Stomach (tissue), 9 donors: ENCODE results near the gene HS2ST1. TPM values are rescaled to one million over a fixed set of nuclear protein-coding genes. Genes with fewer than 3 reads are reported as not detected.

Source experiments
- DNase-seq, 2 donors: peaks; one replicate each; pipeline versions ENCODE4 v3.0.0 to v3.0.0-alpha.2; 2013 to 2019
- H3K27ac ChIP-seq, 5 donors: fragments of 200-600 bp in 4 of 5; sonication (generic) in 4 of 5; one replicate each; pipeline ENCODE4 v1.5.1; 2013 to 2019; ENCODE audit warnings: mild to moderate bottlenecking in 1 of 5, moderate library complexity in 1 of 5
- H3K27me3 ChIP-seq, 3 donors: fragments of 200-600 bp; sonication (generic); one replicate each; pipeline ENCODE4 v1.5.1; 2017 to 2019; ENCODE audit warnings: mixed run types in 1 of 3
- H3K36me3 ChIP-seq, 4 donors: fragments of 200-600 bp; sonication (generic); 1 replicate in 3 of 4; 2 replicates in 1 of 4; pipeline ENCODE4 v1.5.1; 2016 to 2019
- H3K4me1 ChIP-seq, 4 donors: fragments of 200-600 bp; sonication (generic); one replicate each; pipeline ENCODE4 v1.5.1; 2016 to 2019
- H3K4me3 ChIP-seq, 4 donors: fragments of 200-600 bp; sonication (generic) in 3 of 4; one replicate each; pipeline ENCODE4 v1.5.1; 2016 to 2019; ENCODE audit warnings: mild to moderate bottlenecking in 1 of 4
- H3K9me3 ChIP-seq, 4 donors: fragments of 200-600 bp; sonication (generic); one replicate each; pipeline ENCODE4 v1.5.1; 2016 to 2019
- EP300 ChIP-seq: sonication (generic); formaldehyde crosslinking; IDR thresholded peaks from one replicate; pipeline ENCODE4 v1.6.1; 2017; ENCODE audit warnings: antibody characterized with exemption
- POLR2A ChIP-seq, 4 donors: fragments of 450-650 bp; IDR thresholded peaks; one replicate each; pipeline ENCODE4 v1.6.1; 2016; ENCODE audit warnings: antibody characterized with exemption in 4 of 4, control low read depth in 2 of 4, mild to moderate bottlenecking in 1 of 4, moderate library complexity in 1 of 4
- POLR2AphosphoS5 ChIP-seq, 3 donors: sonication (generic); formaldehyde crosslinking; IDR thresholded peaks; one replicate each; pipeline ENCODE4 v1.6.1; 2016; ENCODE audit warnings: antibody characterized with exemption in 3 of 3
- WGBS, 5 donors: extraction: QIAGEN DNeasy Blood & Tissue Kit in 3 of 5; methylation state at CpG; one replicate each; pipeline versions ENCODE4 v1.1.5 to v1.1.7; 2013 to 2018; 5-methylcytosine and 5-hydroxymethylcytosine counted together
- intact Hi-C: fragments of 100-400 bp; cut with DNase I; formaldehyde crosslinking; loops from one replicate; pipeline ENCODE4 v1.15.1; 2023; ENCODE audit warnings: low total_unique reads
- polyA plus RNA-seq, 3 donors: library from polyadenylated mRNA; stranded (reverse); fragments of 200-250 nt; gene quantifications; one replicate each; pipeline ENCODE4 v1.2.3, GENCODE V29; 2013
- total RNA-seq, 5 donors: library from RNA; depleted of rRNA; stranded (reverse); fragments of >200 nt; gene quantifications; one replicate each; pipeline versions ENCODE4 v1.1.0 to v1.2.3, GENCODE V29; 2014 to 2016
- TF ChIP-seq, protein P1 (sequence below), 7 experiments: fragments of 450-650 bp in 4 of 7; fragments of 200-600 bp in 3 of 7; sonication (generic) in 3 of 7; IDR thresholded peaks; one replicate each; pipeline ENCODE4 v1.5.1; 2016 to 2019; ENCODE audit warnings: antibody characterized with exemption in 7 of 7, control low read depth in 2 of 7, mild to moderate bottlenecking in 1 of 7
- donor health status: healthy with polysubstance abuse.
- donor health status: Bipolar disorder and iron deficiency.
- donor health status: healthy.

The HS2ST1 gene
- total and polyA plus RNA-seq, 8 donors, result 1.8 to 29.0 (median 5.1) TPM

- TF ChIP-seq POLR2A (IDR thresholded peaks at IDR 0.05), result no peak
- no peak for TF ChIP-seq POLR2AphosphoS5 (IDR thresholded peaks at IDR 0.05)
- no peak for TF ChIP-seq EP300
- TF ChIP-seq, protein P1, sequence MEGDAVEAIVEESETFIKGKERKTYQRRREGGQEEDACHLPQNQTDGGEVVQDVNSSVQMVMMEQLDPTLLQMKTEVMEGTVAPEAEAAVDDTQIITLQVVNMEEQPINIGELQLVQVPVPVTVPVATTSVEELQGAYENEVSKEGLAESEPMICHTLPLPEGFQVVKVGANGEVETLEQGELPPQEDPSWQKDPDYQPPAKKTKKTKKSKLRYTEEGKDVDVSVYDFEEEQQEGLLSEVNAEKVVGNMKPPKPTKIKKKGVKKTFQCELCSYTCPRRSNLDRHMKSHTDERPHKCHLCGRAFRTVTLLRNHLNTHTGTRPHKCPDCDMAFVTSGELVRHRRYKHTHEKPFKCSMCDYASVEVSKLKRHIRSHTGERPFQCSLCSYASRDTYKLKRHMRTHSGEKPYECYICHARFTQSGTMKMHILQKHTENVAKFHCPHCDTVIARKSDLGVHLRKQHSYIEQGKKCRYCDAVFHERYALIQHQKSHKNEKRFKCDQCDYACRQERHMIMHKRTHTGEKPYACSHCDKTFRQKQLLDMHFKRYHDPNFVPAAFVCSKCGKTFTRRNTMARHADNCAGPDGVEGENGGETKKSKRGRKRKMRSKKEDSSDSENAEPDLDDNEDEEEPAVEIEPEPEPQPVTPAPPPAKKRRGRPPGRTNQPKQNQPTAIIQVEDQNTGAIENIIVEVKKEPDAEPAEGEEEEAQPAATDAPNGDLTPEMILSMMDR (IDR thresholded peaks at IDR 0.05), result no peak
- peaks cover 0 to 14% (median 9%) of the 10 kb centered on the region in 4 donors for H3K4me1 ChIP-seq
- no peak overlapping the region for H3K27ac ChIP-seq
- WGBS, 5 donors, result 92 to 97% (median 93%) methylated on average over 6 of the region's 6 CpGs
- H3K36me3 ChIP-seq, result no peaks in the 10 kb centered on the region
- H3K4me3 ChIP-seq, result no peak overlapping the region
- DNase-seq, result no peak
- H3K9me3 ChIP-seq, result no peaks in the 10 kb centered on the region
- intact Hi-C loops, result no loop called here
- H3K27me3 ChIP-seq, result no peaks in the 10 kb centered on the region
Measured at GRCh38 chr1:87156124-87156523, 241.7 kb downstream of the HS2ST1 start.

GRCh38 chr1:87159378-87159915 is 245.0 kb downstream of the HS2ST1 start:
- TF ChIP-seq POLR2AphosphoS5 (IDR thresholded peaks at IDR 0.05) (no peak), EP300 (no peak), POLR2A (IDR thresholded peaks at IDR 0.05) (no peak)
- TF ChIP-seq, protein P1 (IDR thresholded peaks at IDR 0.05), result no peak
- no peaks in the 10 kb centered on the region for H3K9me3 ChIP-seq

More at GRCh38 chr1:87159378-87159915, 245.0 kb downstream of the HS2ST1 start:
- Histone ChIP-seq H3K27ac (no peak overlapping the region), H3K4me1 (no peaks in the 10 kb centered on the region), H3K27me3 (no peaks in the 10 kb centered on the region), H3K36me3 (no peaks in the 10 kb centered on the region), H3K4me3 (no peak overlapping the region)
- DNase-seq, result no peak
- WGBS, 5 donors, result 78 to 90% (median 84%) methylated on average over 6 of the region's 6 CpGs
- intact Hi-C loops, result no loop called here

Other genes starting within 250 kb of the HS2ST1 start
- 10 to 100 TPM; 25.2 to 95.5 (median 50.3) TPM for gene SH3GLB1, start 210.1 kb upstream of the HS2ST1 start, total RNA-seq
- gene SH3GLB1, start 210.1 kb upstream of the HS2ST1 start, polyA plus RNA-seq, result 10 to 100 TPM; 29.4 to 31.0 (median 30.2) TPM
- 100 to 1,000 TPM in 3 of 5 donors, 10 to 100 TPM in 2; 24.9 to 247 (median 101) TPM for gene SELENOF, start 509 bp upstream of the HS2ST1 start, total RNA-seq
- gene SELENOF, start 509 bp upstream of the HS2ST1 start, polyA plus RNA-seq, result 10 to 100 TPM; 65.8 to 83.1 (median 82.7) TPM